HL-60 (cell line): ENCODE results near the gene B3GALT5.

ENCODE experiments used
- CTCF ChIP-seq: IDR thresholded peaks from one replicate; pipeline ENCODE4 v1.5.1; 2011; ENCODE audit warnings: low read length, control low read depth, inconsistent platforms; ENCODE audit not compliant: insufficient read depth
- GABPA ChIP-seq: IDR thresholded peaks from 2 replicates; pipeline ENCODE4 v1.6.1; 2012; ENCODE audit warnings: low read depth
- POLR2AphosphoS5 ChIP-seq: IDR thresholded peaks from 2 replicates; pipeline ENCODE4 v1.6.1; 2012; ENCODE audit warnings: low read depth
- REST ChIP-seq: IDR thresholded peaks from 2 replicates; pipeline ENCODE4 v1.6.1; 2012; ENCODE audit warnings: low read depth; ENCODE audit not compliant: insufficient replicate concordance

- TF ChIP-seq POLR2AphosphoS5, result no peak
- TF ChIP-seq CTCF, result no peak
- TF ChIP-seq GABPA, result no peak
- no peak for TF ChIP-seq REST
Measured at GRCh38 chr21:39703578-39703977, 90.8 kb downstream of the B3GALT5 start.
